ENCODE measurements around the gene BCAR3.

Gene BCAR3

GRCh38 chr1:93707956-93708355 is 26.3 kb upstream of the BCAR3 start:
- TF ChIP-seq, protein P1, sequence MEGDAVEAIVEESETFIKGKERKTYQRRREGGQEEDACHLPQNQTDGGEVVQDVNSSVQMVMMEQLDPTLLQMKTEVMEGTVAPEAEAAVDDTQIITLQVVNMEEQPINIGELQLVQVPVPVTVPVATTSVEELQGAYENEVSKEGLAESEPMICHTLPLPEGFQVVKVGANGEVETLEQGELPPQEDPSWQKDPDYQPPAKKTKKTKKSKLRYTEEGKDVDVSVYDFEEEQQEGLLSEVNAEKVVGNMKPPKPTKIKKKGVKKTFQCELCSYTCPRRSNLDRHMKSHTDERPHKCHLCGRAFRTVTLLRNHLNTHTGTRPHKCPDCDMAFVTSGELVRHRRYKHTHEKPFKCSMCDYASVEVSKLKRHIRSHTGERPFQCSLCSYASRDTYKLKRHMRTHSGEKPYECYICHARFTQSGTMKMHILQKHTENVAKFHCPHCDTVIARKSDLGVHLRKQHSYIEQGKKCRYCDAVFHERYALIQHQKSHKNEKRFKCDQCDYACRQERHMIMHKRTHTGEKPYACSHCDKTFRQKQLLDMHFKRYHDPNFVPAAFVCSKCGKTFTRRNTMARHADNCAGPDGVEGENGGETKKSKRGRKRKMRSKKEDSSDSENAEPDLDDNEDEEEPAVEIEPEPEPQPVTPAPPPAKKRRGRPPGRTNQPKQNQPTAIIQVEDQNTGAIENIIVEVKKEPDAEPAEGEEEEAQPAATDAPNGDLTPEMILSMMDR (IDR thresholded peaks at IDR 0.05), result no peak
- no peak for TF ChIP-seq ZFX (IDR thresholded peaks at IDR 0.05; ENCODE audit: borderline replicate concordance)
- no peak overlapping the region for H3K27ac ChIP-seq

DNA sequence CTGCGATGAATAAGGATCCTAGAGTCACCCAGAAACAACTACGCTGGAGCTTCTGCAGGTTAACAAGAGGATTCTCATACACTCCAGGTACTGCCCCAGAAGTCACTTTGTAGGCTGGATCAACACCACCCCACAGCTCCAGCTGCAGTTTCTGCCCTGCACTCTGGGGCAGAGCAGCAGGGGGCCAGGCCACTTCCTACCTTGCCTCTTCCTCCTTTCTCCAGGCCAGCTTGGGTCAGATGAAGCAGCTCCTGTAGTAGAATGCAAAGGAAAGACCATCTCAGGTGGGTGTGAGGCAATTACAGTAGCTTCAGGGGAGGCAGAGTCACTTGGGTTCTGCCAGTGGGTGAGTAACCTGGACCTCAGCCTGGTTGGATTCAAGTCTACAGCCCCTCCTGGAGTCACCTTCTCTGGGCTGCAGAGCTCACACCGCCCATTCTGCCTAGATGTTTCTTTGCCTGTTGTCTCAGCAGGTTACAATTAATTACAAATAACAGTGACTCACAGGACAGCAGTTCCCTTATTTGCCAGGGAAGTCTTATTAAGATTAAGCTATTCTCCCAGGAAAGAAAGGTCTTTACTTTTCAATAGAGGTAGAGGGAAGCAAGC is 24.4 kb upstream of the BCAR3 start:
- H3K27ac ChIP-seq, result no peak overlapping the region
- TF ChIP-seq, protein P1 (IDR thresholded peaks at IDR 0.05), result no peak
- no peak for TF ChIP-seq ZFX (IDR thresholded peaks at IDR 0.05; ENCODE audit: borderline replicate concordance)

- no peak overlapping the region for H3K27ac ChIP-seq
- TF ChIP-seq ZFX (IDR thresholded peaks at IDR 0.05; ENCODE audit: borderline replicate concordance), result no peak
- TF ChIP-seq, protein P1 (IDR thresholded peaks at IDR 0.05), result no peak
Measured at GRCh38 chr1:93704052-93704451, 22.4 kb upstream of the BCAR3 start.

GRCh38 chr1:93703643-93704042 is 22.0 kb upstream of the BCAR3 start:
- H3K27ac ChIP-seq, result no peak overlapping the region
- TF ChIP-seq, protein P1 (IDR thresholded peaks at IDR 0.05), result no peak
- no peak for TF ChIP-seq ZFX (IDR thresholded peaks at IDR 0.05; ENCODE audit: borderline replicate concordance)

DNA sequence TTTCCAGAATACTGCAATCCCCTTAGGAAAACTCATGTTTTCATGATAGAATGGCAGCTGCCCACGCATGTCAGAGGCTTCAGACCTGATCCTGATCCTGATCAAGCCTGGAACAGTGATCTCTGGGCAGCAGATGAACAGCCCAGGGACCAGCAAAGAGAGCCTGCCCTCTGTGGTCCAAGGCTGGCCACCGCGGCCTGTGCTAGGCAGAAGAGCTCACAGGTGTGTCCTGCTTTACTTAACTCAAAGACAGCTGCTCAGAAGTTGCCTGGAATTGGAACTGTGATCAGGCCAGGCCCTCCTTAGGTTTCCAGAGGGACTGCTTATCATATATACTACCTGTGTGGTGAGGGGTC is 21.2 kb upstream of the BCAR3 start:
- no peak overlapping the region for H3K27ac ChIP-seq

GRCh38 chr1:93702111-93702827 is 20.6 kb upstream of the BCAR3 start:
- TF ChIP-seq, protein P1 (IDR thresholded peaks at IDR 0.05), result no peak
- no peak for TF ChIP-seq ZFX (IDR thresholded peaks at IDR 0.05; ENCODE audit: borderline replicate concordance)
- no peak overlapping the region for H3K27ac ChIP-seq

More for the DNA sequence above, 21.2 kb upstream of the BCAR3 start:
- TF ChIP-seq ZFX (IDR thresholded peaks at IDR 0.05; ENCODE audit: borderline replicate concordance), result no peak
- TF ChIP-seq, protein P1 (IDR thresholded peaks at IDR 0.05), result no peak

- no peak overlapping the region for H3K27ac ChIP-seq
- no peak for TF ChIP-seq ZFX (IDR thresholded peaks at IDR 0.05; ENCODE audit: borderline replicate concordance)
Measured at GRCh38 chr1:93701629-93702028, 20.0 kb upstream of the BCAR3 start.

Data from 22Rv1 (cell line).